K562 (cell line): ENCODE data around the gene TXNRD2. TPM values are rescaled to one million over a fixed set of nuclear protein-coding genes. Genes with fewer than 3 reads are reported as not detected.

ENCODE experiments used
- BCL6 ChIP-seq: fragments of 250-450 bp; sonication (Bioruptor Pico); IDR thresholded peaks from 2 replicates; pipeline ENCODE4 v1.4.0; 2020
- CHD7 ChIP-seq: fragments of 200-600 bp; sonication (generic); IDR thresholded peaks from one replicate; pipeline ENCODE4 v1.6.1; 2012; ENCODE audit warnings: mild to moderate bottlenecking, low read depth, low read length, inconsistent platforms
- CUX1 ChIP-seq: fragments of 200-800 bp; sonication (Bioruptor generic); IDR thresholded peaks from 2 replicates; pipeline ENCODE4 v1.6.1; 2016; ENCODE audit warnings: missing genetic modification characterization, missing compliant biosample characterization
- DACH1 ChIP-seq: fragments of 450-650 bp; IDR thresholded peaks from 2 replicates; pipeline ENCODE4 v1.6.1; 2018; ENCODE audit not compliant: partially characterized antibody
- GTF2E2 ChIP-seq: fragments of 200-800 bp; sonication (Bioruptor generic); IDR thresholded peaks from 2 replicates; pipeline ENCODE4 v1.6.1; 2016; ENCODE audit warnings: missing genetic modification characterization, missing compliant biosample characterization
- L3MBTL2 ChIP-seq: fragments of 450-650 bp; IDR thresholded peaks from 2 replicates; pipeline ENCODE4 v1.6.1; 2016; ENCODE audit warnings: mild to moderate bottlenecking, moderate library complexity
- MEIS2 ChIP-seq: fragments of 450-650 bp; IDR thresholded peaks from 2 replicates; pipeline ENCODE4 v1.6.1; 2014; ENCODE audit warnings: mild to moderate bottlenecking; ENCODE audit not compliant: partially characterized antibody
- MTA3 ChIP-seq: fragments of 450-650 bp; formaldehyde crosslinking; IDR thresholded peaks from 2 replicates; pipeline ENCODE4 v1.6.1; 2017; ENCODE audit warnings: mild to moderate bottlenecking, borderline replicate concordance
- POLR2AphosphoS2 ChIP-seq: IDR thresholded peaks from 2 replicates; pipeline ENCODE4 v1.6.1; 2012; ENCODE audit warnings: low read length, improper control_type of control experiment
- RBFOX2 ChIP-seq: fragments of 200-400 bp; formaldehyde crosslinking; IDR thresholded peaks from 2 replicates; pipeline ENCODE4 v1.6.1; 2017; ENCODE audit warnings: low read depth, mild to moderate bottlenecking, low read length, moderate library complexity
- ZBTB7A ChIP-seq: IDR thresholded peaks from 2 replicates; pipeline ENCODE4 v1.6.1; 2011; ENCODE audit warnings: low read depth, mild to moderate bottlenecking, low read length, moderate library complexity, borderline replicate concordance; ENCODE audit not compliant: control insufficient read depth
- ZNF197 ChIP-seq: fragments of 200-800 bp; sonication (Bioruptor generic); IDR thresholded peaks from 2 replicates; pipeline ENCODE4 v1.6.1; 2016; ENCODE audit warnings: low read depth, missing genetic modification characterization, missing compliant biosample characterization
- ZNF316 ChIP-seq: fragments of 450-650 bp; IDR thresholded peaks from 2 replicates; pipeline ENCODE4 v1.6.1; 2016
- polyA plus RNA-seq, 8 experiments: library from polyadenylated mRNA; depleted of rRNA in 4 of 8; stranded (reverse) in 5 of 8; unstranded in 3 of 8; fragments of >200 nt; fragmentation: Nextera tagmentation in 2 of 8; fragmentation: Illumina TruSeq in 1 of 8; extraction: Ambion mirVana in 2 of 8; extraction: Trizol in 1 of 8; gene quantifications; 2 replicates each; pipeline versions ENCODE4 v1.2.1 to v1.2.3, GENCODE V29; 2011 to 2014; ENCODE audit warnings: inconsistent platforms in 1 of 8, missing spikeins in 1 of 8
- total RNA-seq, 7 experiments: library from RNA; depleted of rRNA in 6 of 7; stranded (reverse); fragments of >200 nt in 6 of 7; fragmentation: Illumina TruSeq in 2 of 7; extraction: Trizol in 2 of 7; gene quantifications; 2 replicates each; pipeline versions ENCODE4 v1.2.1 to v1.2.3, GENCODE V29; 2011 to 2021; ENCODE audit warnings: low replicate concordance in 1 of 7

TXNRD2 gene
- total and polyA plus RNA-seq, 9 of the 15 experiments (the other 6 are each of a cell fraction or from before 2014, with no cell fraction given), result 3.3 to 80.2 (median 49.4) TPM

DNA sequence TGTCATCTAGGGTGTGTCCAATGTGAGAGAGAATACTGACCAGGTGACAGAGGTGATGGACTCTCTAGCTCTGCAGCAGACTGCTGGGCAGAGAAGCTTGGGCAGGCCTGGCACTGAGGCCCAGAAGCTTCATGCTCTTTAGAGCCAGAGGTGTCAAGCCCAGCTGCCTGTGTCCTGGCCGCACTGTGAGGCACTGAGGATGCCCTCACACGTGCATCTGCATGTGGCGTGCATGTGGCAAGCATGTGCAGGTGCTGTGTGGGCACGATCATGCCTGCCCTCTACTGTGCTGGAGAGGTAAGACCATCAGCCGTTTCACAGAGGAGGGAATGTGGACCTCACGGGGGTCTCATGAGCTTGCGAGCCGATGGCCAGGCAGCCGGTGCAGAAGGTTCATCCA is 15.8 kb upstream of the TXNRD2 start (continued):
- TF ChIP-seq CUX1 (CRISPR knock-in tag) (no peak), CHD7 (peak; percentile 57), ZNF316 (no peak), ZNF197 (CRISPR knock-in tag) (no peak), POLR2AphosphoS2 (peak; percentile 52; the same call in 1 of the 2 replicates), DACH1 (no peak), MTA3 (0 out of 2 replicates have a peak, but pooled peaks have one; percentile 55), RBFOX2 (peak; percentile 52), GTF2E2 (tag) (no peak), BCL6 (CRISPR knock-in tag) (no peak), MEIS2 (no peak), L3MBTL2 (peak; percentile 62; the same call in 1 of the 2 replicates), ZBTB7A (peak; percentile 46; the same call in 1 of the 2 replicates)
